K562 (cell line): ENCODE data around the gene COL15A1. TPM values are rescaled to one million over a fixed set of nuclear protein-coding genes. Genes with fewer than 3 reads are reported as not detected.

Experiments
- ATAC-seq: fragments of 200-7000 bp; cut with Tn5 transposase; 3 replicates; pipeline ENCODE4 v1.9.1; 2020; ENCODE audit warnings: moderate library complexity
- BruUV-seq: library from RNA; stranded (reverse); fragments of 400-500 nt; replicated peaks from 2 replicates; lab custom pipeline; 2021; lab: Mats Ljungman, UMichigan
- CTCF ChIA-PET: fragments of 300-600 bp; formaldehyde crosslinking; extraction: SDS; loops from one replicate; lab custom pipeline; 2021; ENCODE audit warnings: low intra/inter-chr PET ratio; lab: Yijun Ruan, JAX
- POLR2A ChIA-PET: fragments of 300-600, 350-650 bp; sonication (Branson Sonifier 250); formaldehyde crosslinking; extraction: SDS; loops from one replicate; lab custom pipeline; 2021; ENCODE audit warnings: antibody characterized with exemption, inconsistent platforms; lab: Yijun Ruan, JAX
- DNase-seq, 4 experiments: peaks; one replicate each; pipeline versions ENCODE4 v3.0.0 to v3.0.0-alpha.2; 2011 to 2018; ENCODE audit warnings: low spot score in 3 of 4, mixed read lengths in 3 of 4; ENCODE audit errors: extremely low read depth in 1 of 4
- FAIRE-seq: peaks from 2 replicates; lab custom pipeline; 2011; peaks lifted over from hg19 to GRCh38; lab: Jason Lieb, UNC
- H2AFZ ChIP-seq: 2 replicates; pipeline ENCODE4 v1.6.0; 2011; ENCODE audit warnings: low read depth, low read length, control low read depth, inconsistent platforms
- H3K27ac ChIP-seq: fragments of 200-600 bp; 3 replicates; pipeline ENCODE4 v1.8.0; 2011; ENCODE audit warnings: low read depth, mild to moderate bottlenecking, control low read depth, inconsistent platforms, low read length, moderate library complexity, mixed read lengths; ENCODE audit errors: extremely low read depth
- H3K27me3 ChIP-seq, 2 experiments: fragments of 300-600 bp in 1 of 2; 2 replicates in 1 of 2; 3 replicates in 1 of 2; pipeline versions ENCODE4 v1.6.0 to v1.8.0; 2011; ENCODE audit warnings: inconsistent platforms in 2 of 2, low read length in 2 of 2, mild to moderate bottlenecking in 1 of 2, mixed read lengths in 1 of 2, moderate library complexity in 1 of 2; ENCODE audit not compliant: control insufficient read depth in 2 of 2, insufficient read depth in 2 of 2
- H3K36me3 ChIP-seq: fragments of 300-600 bp; 3 replicates; pipeline ENCODE4 v1.8.0; 2011; ENCODE audit warnings: mild to moderate bottlenecking, low read length, inconsistent platforms; ENCODE audit not compliant: control insufficient read depth, insufficient read depth
- H3K4me1 ChIP-seq, 2 experiments: fragments of 200-600 bp in 1 of 2; replicated peaks in 1 of 2; 2 replicates in 1 of 2; 3 replicates in 1 of 2; pipeline versions ENCODE4 v1.5.1 to v1.8.0; 2011; ENCODE audit warnings: inconsistent platforms in 2 of 2, low read length in 2 of 2, mild to moderate bottlenecking in 1 of 2, mixed read lengths in 1 of 2, moderate library complexity in 1 of 2; ENCODE audit not compliant: control insufficient read depth in 2 of 2, insufficient read depth in 2 of 2
- H3K4me2 ChIP-seq: 2 replicates; pipeline ENCODE4 v1.6.1; 2011; ENCODE audit warnings: low read length, control low read depth, inconsistent platforms, mixed read lengths; ENCODE audit not compliant: insufficient read depth
- H3K4me3 ChIP-seq: fragments of 200-600 bp; sonication (generic), shearing (Covaris generic); 2 replicates; pipeline ENCODE4 v1.5.1; 2016; ENCODE audit warnings: control low read depth, inconsistent platforms
- H3K79me2 ChIP-seq: fragments of 200-600 bp; 3 replicates; pipeline ENCODE4 v1.8.0; 2011; ENCODE audit warnings: low read length, inconsistent platforms; ENCODE audit not compliant: control insufficient read depth, insufficient read depth
- H3K9ac ChIP-seq, 2 experiments: 2 replicates each; pipeline versions ENCODE4 v1.6.0 to v1.6.1; 2011; ENCODE audit warnings: low read depth in 2 of 2, low read length in 2 of 2, control low read depth in 1 of 2, inconsistent platforms in 1 of 2, mild to moderate bottlenecking in 1 of 2, mixed read lengths in 1 of 2; ENCODE audit not compliant: insufficient read depth in 1 of 2
- H3K9me1 ChIP-seq: one replicate; pipeline ENCODE4 v1.6.0; 2011; ENCODE audit warnings: inconsistent platforms, mild to moderate bottlenecking, low read length, moderate library complexity; ENCODE audit not compliant: control insufficient read depth, insufficient read depth
- H3K9me3 ChIP-seq: replicated peaks from 2 replicates; pipeline ENCODE4 v1.5.1; 2011; ENCODE audit warnings: low read depth, low read length, inconsistent platforms; ENCODE audit not compliant: control insufficient read depth, insufficient read depth
- H4K20me1 ChIP-seq: replicated peaks from 2 replicates; pipeline ENCODE4 v1.6.1; 2011; ENCODE audit warnings: low read length, inconsistent platforms, mixed read lengths; ENCODE audit not compliant: control insufficient read depth, insufficient read depth
- BRCA1 ChIP-seq, 2 experiments: fragments of 450-650 bp in 1 of 2; sonication (generic) in 1 of 2; formaldehyde crosslinking in 1 of 2; IDR thresholded peaks; 2 replicates each; pipeline versions ENCODE4 v1.5.0 to v1.6.1; 2017 to 2020; ENCODE audit warnings: mild to moderate bottlenecking in 1 of 2, missing genetic modification reagents in 1 of 2
- BRD9 ChIP-seq: fragments of 450-650 bp; IDR thresholded peaks from 2 replicates; pipeline ENCODE4 v1.6.1; 2018; ENCODE audit warnings: low read depth; ENCODE audit not compliant: partially characterized antibody
- ETV5 ChIP-seq: sonication (generic); formaldehyde crosslinking; IDR thresholded peaks from 2 replicates; pipeline ENCODE4 v1.4.0; 2020; ENCODE audit warnings: low read depth, mild to moderate bottlenecking, missing genetic modification reagents
- NFATC3 ChIP-seq: fragments of 450-650 bp; IDR thresholded peaks from 2 replicates; pipeline ENCODE4 v1.6.1; 2017; ENCODE audit warnings: mild to moderate bottlenecking
- PBX2 ChIP-seq, 2 experiments: IDR thresholded peaks in 1 of 2; conservative IDR thresholded peaks in 1 of 2; 2 replicates each; pipeline ENCODE4 v1.6.1; 2016; ENCODE audit warnings: low read depth in 2 of 2, mild to moderate bottlenecking in 1 of 2, missing compliant biosample characterization in 1 of 2, missing genetic modification characterization in 1 of 2, moderate library complexity in 1 of 2
- PKNOX1 ChIP-seq: fragments of 450-650 bp; IDR thresholded peaks from 2 replicates; pipeline ENCODE4 v1.6.1; 2016
- SMAD3 ChIP-seq: fragments of 450-650 bp; formaldehyde crosslinking; conservative IDR thresholded peaks from 2 replicates; pipeline ENCODE4 v1.4.0; 2020; ENCODE audit warnings: mild to moderate bottlenecking
- SMARCE1 ChIP-seq: fragments of 450-650 bp; IDR thresholded peaks from 2 replicates; pipeline ENCODE4 v1.7.1; 2016; ENCODE audit warnings: mild to moderate bottlenecking
- SUPT5H ChIP-seq: fragments of 450-650 bp; IDR thresholded peaks from 2 replicates; pipeline ENCODE4 v1.6.1; 2016
- TAF1 ChIP-seq: IDR thresholded peaks from 2 replicates; pipeline ENCODE4 v1.6.1; 2011; ENCODE audit warnings: mild to moderate bottlenecking, low read length, moderate library complexity; ENCODE audit not compliant: insufficient read depth, control insufficient read depth, severe bottlenecking; ENCODE audit errors: extremely low read depth
- ZFP36 ChIP-seq: fragments of 150-350 bp; IDR thresholded peaks from 2 replicates; pipeline ENCODE4 v1.6.1; 2018; ENCODE audit warnings: low read length, low read depth; ENCODE audit not compliant: partially characterized antibody
- ZNF23 ChIP-seq: fragments of 250-450 bp; sonication (Bioruptor Pico); IDR thresholded peaks from 2 replicates; pipeline ENCODE4 v1.4.0; 2020; ENCODE audit warnings: mild to moderate bottlenecking
- ZNF644 ChIP-seq: fragments of 200-800 bp; sonication (Bioruptor generic); IDR thresholded peaks from 2 replicates; pipeline ENCODE4 v1.6.1; 2016; ENCODE audit warnings: low read depth, missing genetic modification characterization, missing compliant biosample characterization
- WGBS: fragments of 100-300 bp; shearing (Covaris generic); methylation state at CpG from one replicate; pipeline ENCODE4 v1.1.6; 2016; ENCODE audit warnings: low coverage, mixed read lengths; ENCODE audit not compliant: insufficient coverage; ENCODE audit errors: missing lambda C conversion rate; 5-methylcytosine and 5-hydroxymethylcytosine counted together
- in situ Hi-C: fragments of 300-500 bp; cut with MboI; formaldehyde crosslinking; loops from 4 replicates; pipeline ENCODE4 v1.15.0; 2018; ENCODE audit warnings: inconsistent platforms, mixed read lengths
- intact Hi-C: fragments of 100-400 bp; cut with micrococcal nuclease; formaldehyde crosslinking; loops from 2 replicates; pipeline ENCODE4 v1.14.2; 2022
- polyA plus RNA-seq, 8 experiments: library from polyadenylated mRNA; depleted of rRNA in 4 of 8; stranded (reverse) in 5 of 8; unstranded in 3 of 8; fragments of >200 nt; fragmentation: Nextera tagmentation in 2 of 8; fragmentation: Illumina TruSeq in 1 of 8; extraction: Ambion mirVana in 2 of 8; extraction: Trizol in 1 of 8; gene quantifications; 2 replicates each; pipeline versions ENCODE4 v1.2.1 to v1.2.3, GENCODE V29; 2011 to 2014; ENCODE audit warnings: inconsistent platforms in 1 of 8, missing spikeins in 1 of 8
- total RNA-seq, 7 experiments: library from RNA; depleted of rRNA in 6 of 7; stranded (reverse); fragments of >200 nt in 6 of 7; fragmentation: Illumina TruSeq in 2 of 7; extraction: Trizol in 2 of 7; gene quantifications; 2 replicates each; pipeline versions ENCODE4 v1.2.1 to v1.2.3, GENCODE V29; 2011 to 2021; ENCODE audit warnings: low replicate concordance in 1 of 7
- TF ChIP-seq, protein P1 (sequence below): fragments of 450-650 bp; formaldehyde crosslinking; IDR thresholded peaks from 2 replicates; pipeline ENCODE4 v1.4.0; 2020; ENCODE audit warnings: mild to moderate bottlenecking, moderate library complexity

Gene COL15A1
- total and polyA plus RNA-seq, 9 of the 15 experiments (the other 6 are each of a cell fraction or from before 2014, with no cell fraction given), result 0.46 to 5.1 (median 2.6) TPM

GRCh38 chr9:99105152-99106043, 161.7 kb downstream of the COL15A1 start (continued):
- TF ChIP-seq ZNF23 (CRISPR knock-in tag), result no peak
- no peak for TF ChIP-seq BRD9
- TF ChIP-seq SMARCE1, result no peak
- TF ChIP-seq ZFP36, result no peak
- no peak for TF ChIP-seq ZNF644 (tag)

- CTCF ChIA-PET, result interaction anchor here (1.1 to 1.2 kb wide), 2 partner anchors 106 to 258 kb away, joined by 3 to 4 read pairs; no protein-coding TSS in a partner anchor
- FAIRE-seq, result no peak
- intact Hi-C loops (loop anchor here (1.0 to 5.0 kb wide), 2 partner anchors 31 to 49 kb away; no protein-coding TSS in a partner anchor), in situ Hi-C loops (no loop called here)
- DNase-seq, result no peak
- Histone ChIP-seq H3K9me1 (no peaks in the 10 kb centered on the region), H3K9me3 (no peaks in the 10 kb centered on the region), H2AFZ (no peak overlapping the region), H3K27me3 (no peaks in the 10 kb centered on the region), H3K4me2 (peak overlapping the region; percentile 90), H3K36me3 (peaks cover 15% of the 10 kb centered on the region; the same call in 1 of the 3 replicates), H3K4me3 (peak overlapping the region; percentile 76), H3K79me2 (peaks cover 57% of the 10 kb centered on the region), H3K4me1 (peaks cover 22 to 42% of the 10 kb centered on the region in 2 experiments), H3K9ac (peak overlapping the region; percentile 71 to 95), H3K27ac (peak overlapping the region; percentile 69), H4K20me1 (no peaks in the 10 kb centered on the region)
- POLR2A ChIA-PET, result interaction anchor here (0.7 to 4.5 kb wide), 9 partner anchors 8 to 175 kb away, joined by 3 to 40 read pairs (median 4); no protein-coding TSS in a partner anchor
- 0% methylated on average over 9 of the region's 9 CpGs for WGBS
- no TSS peak for BruUV-seq
- no peak for ATAC-seq
- TF ChIP-seq SMAD3 (CRISPR knock-in tag), result no peak
- no peak for TF ChIP-seq PBX2 (CRISPR knock-in tag; IDR thresholded peaks at IDR 0.05; ENCODE audit: low read depth)
- TF ChIP-seq PBX2 (tag; conservative IDR thresholded peaks at IDR 0.05; ENCODE audit: low read depth), result peak; percentile 32; the same call in 1 of the 2 replicates
- TF ChIP-seq, protein P1, sequence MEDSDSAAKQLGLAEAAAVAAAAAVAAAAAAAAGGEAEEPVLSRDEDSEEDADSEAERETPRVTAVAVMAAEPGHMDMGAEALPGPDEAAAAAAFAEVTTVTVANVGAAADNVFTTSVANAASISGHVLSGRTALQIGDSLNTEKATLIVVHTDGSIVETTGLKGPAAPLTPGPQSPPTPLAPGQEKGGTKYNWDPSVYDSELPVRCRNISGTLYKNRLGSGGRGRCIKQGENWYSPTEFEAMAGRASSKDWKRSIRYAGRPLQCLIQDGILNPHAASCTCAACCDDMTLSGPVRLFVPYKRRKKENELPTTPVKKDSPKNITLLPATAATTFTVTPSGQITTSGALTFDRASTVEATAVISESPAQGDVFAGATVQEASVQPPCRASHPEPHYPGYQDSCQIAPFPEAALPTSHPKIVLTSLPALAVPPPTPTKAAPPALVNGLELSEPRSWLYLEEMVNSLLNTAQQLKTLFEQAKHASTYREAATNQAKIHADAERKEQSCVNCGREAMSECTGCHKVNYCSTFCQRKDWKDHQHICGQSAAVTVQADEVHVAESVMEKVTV (CRISPR knock-in tag), result 0 out of 2 replicates have a peak, but pooled peaks have one; percentile 37
- TF ChIP-seq NFATC3, result 0 out of 2 replicates have a peak, but pooled peaks have one; percentile 22
- peak; percentile 65 for TF ChIP-seq PKNOX1
- TF ChIP-seq BRCA1 (IDR thresholded peaks at IDR 0.05), result no peak
- no peak for TF ChIP-seq BRCA1 (CRISPR knock-in tag; IDR thresholded peaks at IDR 0.05)
- TF ChIP-seq ETV5 (CRISPR knock-in tag), result no peak
- TF ChIP-seq TAF1, result no peak
- no peak for TF ChIP-seq SUPT5H
Measured at GRCh38 chr9:99106044-99106375, 162.3 kb downstream of the COL15A1 start.
